NCI-H1694 (cell line): ENCODE measurements around the gene UTP20.

Source experiments
- DNase-seq: peaks from one replicate; lab custom pipeline; 2025; lab: John Stamatoyannopoulos, UW

The UTP20 gene

GRCh38 chr12:101280006-101280505 lies at the start of gene UTP20:
Gene UTP20, plus strand, starts transcription at chr12:101280105. Its CDS starts 178 bp downstream, at chr12:101280283.
- DNase-seq: peak; percentile 85

- DNase-seq: no peak
Measured at GRCh38 chr12:101230547-101230946, 49.4 kb upstream of the UTP20 start.

GRCh38 chr12:101231636-101232035 lies 48.3 kb upstream of the UTP20 start:
- DNase-seq: no peak

GRCh38 chr12:101235686-101236085 lies 44.2 kb upstream of the UTP20 start:
- DNase-seq: no peak

GRCh38 chr12:101238306-101238705 lies 41.6 kb upstream of the UTP20 start:
- DNase-seq: peak; percentile 93

GRCh38 chr12:101238800-101239329 lies 41.0 kb upstream of the UTP20 start:
- DNase-seq: peak; percentile 93

GRCh38 chr12:101243074-101243473 lies 36.8 kb upstream of the UTP20 start:
- DNase-seq: no peak

GRCh38 chr12:101243616-101244015 lies 36.3 kb upstream of the UTP20 start:
- DNase-seq: no peak

GRCh38 chr12:101256266-101256665 lies 23.6 kb upstream of the UTP20 start:
- DNase-seq: no peak

- DNase-seq: no peak
Measured at GRCh38 chr12:101257357-101257756, 22.5 kb upstream of the UTP20 start.

GRCh38 chr12:101267111-101267510 lies 12.8 kb upstream of the UTP20 start:
- no peak for DNase-seq

GRCh38 chr12:101276433-101276832 lies 3.5 kb upstream of the UTP20 start:
- DNase-seq: no peak

- no peak for DNase-seq
Measured at GRCh38 chr12:101277443-101277842, 2.5 kb upstream of the UTP20 start.

GRCh38 chr12:101287357-101287756 lies 7.5 kb downstream of the UTP20 start:
- DNase-seq: no peak

GRCh38 chr12:101297661-101298060 lies 17.8 kb downstream of the UTP20 start:
- DNase-seq: no peak

- no peak for DNase-seq
Measured at GRCh38 chr12:101298426-101298825, 18.5 kb downstream of the UTP20 start.

GRCh38 chr12:101299346-101299745 lies 19.4 kb downstream of the UTP20 start:
- DNase-seq: no peak

GRCh38 chr12:101299931-101300330 lies 20.0 kb downstream of the UTP20 start:
- DNase-seq: no peak

GRCh38 chr12:101302741-101303140 lies 22.8 kb downstream of the UTP20 start:
- DNase-seq: no peak

- DNase-seq: no peak
Measured at GRCh38 chr12:101305226-101305779, 25.4 kb downstream of the UTP20 start.

GRCh38 chr12:101305794-101306193 lies 25.9 kb downstream of the UTP20 start:
- no peak for DNase-seq

- no peak for DNase-seq
Measured at GRCh38 chr12:101322480-101322879, 42.6 kb downstream of the UTP20 start.

- no peak for DNase-seq
Measured at GRCh38 chr12:101323255-101323654, 43.4 kb downstream of the UTP20 start.

- no peak for DNase-seq
Measured at GRCh38 chr12:101325590-101325989, 45.7 kb downstream of the UTP20 start.
